Measurements from ENCODE around the gene YPEL1.

- TF ChIP-seq CTCF (IDR thresholded peaks at IDR 0.05): no peak
- TF ChIP-seq POLR2AphosphoS5 (IDR thresholded peaks at IDR 0.05): no peak
- no peak for TF ChIP-seq POLR2A (IDR thresholded peaks at IDR 0.05)
Observed at GRCh38 chr22:21739828-21740377, 4.3 kb upstream of the YPEL1 start.
